Activated B cell treated with CpG ODN at 0.5 μM for 24 hours (primary cell): ENCODE measurements around the gene JAK1. TPM values are rescaled to one million over a fixed set of nuclear protein-coding genes. Genes with fewer than 3 reads are reported as not detected.

Experiments used
- ATAC-seq: fragments of 200-7000 bp; cut with Tn5 transposase; one replicate; pipeline ENCODE4 v1.10.0; 2021; ENCODE audit warnings: low read depth, mild to moderate bottlenecking, moderate library complexity
- CTCF ChIA-PET: fragments of 350-600 bp; sonication (Branson Sonifier 250); formaldehyde crosslinking; loops from one replicate; lab custom pipeline; 2021; ENCODE audit warnings: antibody characterized with exemption; lab: Charles Lee
- POLR2A ChIA-PET: fragments of 350-600 bp; sonication (Branson Sonifier 250); formaldehyde crosslinking; loops from one replicate; lab custom pipeline; 2021; ENCODE audit warnings: antibody characterized with exemption; lab: Charles Lee
- DNase-seq: peaks from one replicate; pipeline ENCODE4 v3.0.0; 2022
- H3K27ac Mint-ChIP-seq: one replicate; pipeline ENCODE4 v1.8.0; 2020; ENCODE audit warnings: mixed read lengths
- H3K27me3 Mint-ChIP-seq: one replicate; pipeline ENCODE4 v1.8.0; 2021; ENCODE audit warnings: mixed read lengths
- H3K36me3 Mint-ChIP-seq: one replicate; pipeline ENCODE4 v1.8.0; 2021; ENCODE audit warnings: low read depth, mixed read lengths
- H3K4me1 Mint-ChIP-seq: one replicate; pipeline ENCODE4 v1.8.0; 2021; ENCODE audit warnings: mixed read lengths
- H3K4me3 Mint-ChIP-seq: one replicate; pipeline ENCODE4 v1.8.0; 2020; ENCODE audit warnings: mild to moderate bottlenecking, mixed read lengths
- H3K9me3 Mint-ChIP-seq: one replicate; pipeline ENCODE4 v1.8.0; 2020; ENCODE audit warnings: mixed read lengths
- intact Hi-C: fragments of 100-400 bp; cut with micrococcal nuclease; formaldehyde crosslinking; loops from one replicate; pipeline ENCODE4 v1.15.1; 2024
- total RNA-seq: library from RNA; stranded (reverse); gene quantifications from 2 replicates; pipeline ENCODE4 v1.2.3, GENCODE V29; 2022
- TF ChIP-seq, protein P1 (sequence below): fragments of 200-600 bp; IDR thresholded peaks from one replicate; pipeline ENCODE4 v1.8.0; 2022; ENCODE audit warnings: antibody characterized with exemption, mild to moderate bottlenecking

Gene JAK1
- total RNA-seq, 1 donor from 2014 or later = 215 TPM

- ATAC-seq (no peak), DNase-seq (no peak)
- CTCF ChIA-PET = no interaction called here
- peak overlapping the region; percentile 56 for H3K27ac Mint-ChIP-seq
- TF ChIP-seq, protein P1, sequence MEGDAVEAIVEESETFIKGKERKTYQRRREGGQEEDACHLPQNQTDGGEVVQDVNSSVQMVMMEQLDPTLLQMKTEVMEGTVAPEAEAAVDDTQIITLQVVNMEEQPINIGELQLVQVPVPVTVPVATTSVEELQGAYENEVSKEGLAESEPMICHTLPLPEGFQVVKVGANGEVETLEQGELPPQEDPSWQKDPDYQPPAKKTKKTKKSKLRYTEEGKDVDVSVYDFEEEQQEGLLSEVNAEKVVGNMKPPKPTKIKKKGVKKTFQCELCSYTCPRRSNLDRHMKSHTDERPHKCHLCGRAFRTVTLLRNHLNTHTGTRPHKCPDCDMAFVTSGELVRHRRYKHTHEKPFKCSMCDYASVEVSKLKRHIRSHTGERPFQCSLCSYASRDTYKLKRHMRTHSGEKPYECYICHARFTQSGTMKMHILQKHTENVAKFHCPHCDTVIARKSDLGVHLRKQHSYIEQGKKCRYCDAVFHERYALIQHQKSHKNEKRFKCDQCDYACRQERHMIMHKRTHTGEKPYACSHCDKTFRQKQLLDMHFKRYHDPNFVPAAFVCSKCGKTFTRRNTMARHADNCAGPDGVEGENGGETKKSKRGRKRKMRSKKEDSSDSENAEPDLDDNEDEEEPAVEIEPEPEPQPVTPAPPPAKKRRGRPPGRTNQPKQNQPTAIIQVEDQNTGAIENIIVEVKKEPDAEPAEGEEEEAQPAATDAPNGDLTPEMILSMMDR = no peak
- H3K9me3 Mint-ChIP-seq = no peaks in the 10 kb centered on the region
- peaks cover 21% of the 10 kb centered on the region for H3K4me1 Mint-ChIP-seq
- H3K27me3 Mint-ChIP-seq = no peaks in the 10 kb centered on the region
- no peak overlapping the region for H3K4me3 Mint-ChIP-seq
- intact Hi-C loops = no loop called here
- peaks cover 88% of the 10 kb centered on the region for H3K36me3 Mint-ChIP-seq
- POLR2A ChIA-PET = no interaction called here
Observed at GRCh38 chr1:64843675-64844074, 122.7 kb downstream of the JAK1 start.

GRCh38 chr1:64842224-64842623 is 124.1 kb downstream of the JAK1 start:
- no peak overlapping the region for H3K4me3 Mint-ChIP-seq

GRCh38 chr1:64841330-64842065 is 124.9 kb downstream of the JAK1 start:
- no peak for DNase-seq
- Mint-ChIP-seq H3K9me3 (no peaks in the 10 kb centered on the region), H3K36me3 (peaks cover 89% of the 10 kb centered on the region), H3K27ac (peak overlapping the region; percentile 65), H3K4me3 (no peak overlapping the region), H3K4me1 (peaks cover 21% of the 10 kb centered on the region), H3K27me3 (no peaks in the 10 kb centered on the region)
- TF ChIP-seq, protein P1 = no peak
- no peak for ATAC-seq
- ChIA-PET CTCF (no interaction called here), POLR2A (interaction anchor here (0.9 kb wide), 1 partner anchor 125 kb away, joined by 4 read pairs; no protein-coding TSS in a partner anchor)
- intact Hi-C loops = no loop called here

More at GRCh38 chr1:64842224-64842623, 124.1 kb downstream of the JAK1 start:
- no peaks in the 10 kb centered on the region for H3K9me3 Mint-ChIP-seq
- peaks cover 21% of the 10 kb centered on the region for H3K4me1 Mint-ChIP-seq
- H3K27ac Mint-ChIP-seq = peak overlapping the region; percentile 56
- TF ChIP-seq, protein P1 = no peak
- DNase-seq = no peak
- intact Hi-C loops = no loop called here
- H3K36me3 Mint-ChIP-seq = peaks cover 89% of the 10 kb centered on the region
- no peak for ATAC-seq
- no peaks in the 10 kb centered on the region for H3K27me3 Mint-ChIP-seq
- POLR2A ChIA-PET = interaction anchor here (0.9 kb wide), 1 partner anchor 125 kb away, joined by 4 read pairs; no protein-coding TSS in a partner anchor
- CTCF ChIA-PET = no interaction called here

DNA sequence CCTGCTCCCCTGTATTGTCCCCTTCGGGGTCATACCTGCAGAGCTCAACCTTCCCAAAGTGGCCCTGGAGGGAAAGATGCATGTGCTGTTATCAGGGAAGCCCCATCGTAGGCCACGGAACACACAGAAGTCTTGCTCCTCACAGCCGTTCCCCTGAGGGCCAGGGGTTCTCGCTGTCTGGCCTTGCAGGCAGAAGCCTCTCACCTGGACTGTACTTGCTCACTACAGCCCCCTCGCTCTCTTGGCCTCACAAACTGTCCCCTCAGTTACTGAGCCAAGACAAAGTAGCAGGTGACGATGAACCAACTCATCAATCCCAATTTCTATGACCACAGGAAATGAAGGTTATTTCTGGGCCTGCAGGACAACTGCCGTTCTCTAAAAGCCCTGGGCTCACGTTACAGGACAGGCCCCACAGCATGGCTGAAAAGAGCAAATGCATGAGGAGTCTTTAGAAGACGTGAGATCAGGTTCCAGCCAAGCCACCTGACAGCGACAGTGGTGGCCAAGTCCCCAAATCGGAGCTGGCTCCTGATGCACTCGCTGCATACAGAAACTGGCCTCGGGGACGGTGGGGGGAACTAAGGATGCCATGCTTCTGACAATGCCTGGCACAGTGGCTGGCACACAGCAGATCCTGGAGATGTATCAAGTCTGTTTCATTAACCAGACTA is 126.5 kb downstream of the JAK1 start:
- H3K9me3 Mint-ChIP-seq = no peaks in the 10 kb centered on the region
- no peak overlapping the region for H3K27ac Mint-ChIP-seq
- intact Hi-C loops = no loop called here
- TF ChIP-seq, protein P1 = no peak
- POLR2A ChIA-PET = no interaction called here
- no peak for ATAC-seq
- H3K27me3 Mint-ChIP-seq = no peaks in the 10 kb centered on the region
- H3K36me3 Mint-ChIP-seq = peaks cover 91% of the 10 kb centered on the region
- H3K4me1 Mint-ChIP-seq = peaks cover 21% of the 10 kb centered on the region
- DNase-seq = no peak
- CTCF ChIA-PET = no interaction called here
- H3K4me3 Mint-ChIP-seq = no peak overlapping the region

- ATAC-seq (no peak), DNase-seq (no peak)
- peaks cover 21% of the 10 kb centered on the region for H3K4me1 Mint-ChIP-seq
- intact Hi-C loops = no loop called here
- no peak overlapping the region for H3K27ac Mint-ChIP-seq
- H3K36me3 Mint-ChIP-seq = peaks cover 91% of the 10 kb centered on the region
- TF ChIP-seq, protein P1 = no peak
- ChIA-PET CTCF (no interaction called here), POLR2A (no interaction called here)
- no peaks in the 10 kb centered on the region for H3K27me3 Mint-ChIP-seq
- H3K9me3 Mint-ChIP-seq = no peaks in the 10 kb centered on the region
- no peak overlapping the region for H3K4me3 Mint-ChIP-seq
Observed at GRCh38 chr1:64839261-64839660, 127.1 kb downstream of the JAK1 start.
